Natural killer cell (primary cell): Measurements from ENCODE around the gene EBF3. TPM values are rescaled to one million over a fixed set of nuclear protein-coding genes. Genes with fewer than 3 reads are reported as not detected.

Experiments
- ATAC-seq, 3 donors: fragments of 150-1000 bp in 2 of 3; fragments of 200-7000 bp in 1 of 3; cut with Tn5 transposase; 1 replicate in 1 of 3; 2 replicates in 2 of 3; pipeline ENCODE4 v1.10.0; 2021; ENCODE audit warnings: mild to moderate bottlenecking in 2 of 3, moderate library complexity in 2 of 3
- DNase-seq, 2 donors: peaks; one replicate each; pipeline versions ENCODE4 v3.0.0 to v3.0.0-alpha.2; 2013 to 2021; ENCODE audit warnings: mixed read lengths in 1 of 2
- H3K27ac ChIP-seq: one replicate; pipeline ENCODE4 v1.5.1; 2013; ENCODE audit warnings: mild to moderate bottlenecking, low read length
- H3K27me3 ChIP-seq: one replicate; pipeline ENCODE4 v1.6.1; 2013; ENCODE audit warnings: low read length; ENCODE audit not compliant: control insufficient read depth, insufficient read depth
- H3K36me3 ChIP-seq: one replicate; pipeline ENCODE4 v1.6.1; 2013; ENCODE audit warnings: low read length; ENCODE audit not compliant: control insufficient read depth, insufficient read depth
- H3K4me1 ChIP-seq: one replicate; pipeline ENCODE4 v1.6.1; 2013; ENCODE audit warnings: low read length; ENCODE audit not compliant: control insufficient read depth, insufficient read depth
- H3K4me3 ChIP-seq: one replicate; pipeline ENCODE4 v1.5.1; 2013; ENCODE audit warnings: low read length
- H3K9me3 ChIP-seq: one replicate; pipeline ENCODE4 v1.6.1; 2013; ENCODE audit warnings: low read length; ENCODE audit not compliant: control insufficient read depth, insufficient read depth
- H3K27ac Mint-ChIP-seq, 2 donors: one replicate each; pipeline ENCODE4 v1.8.0; 2022; ENCODE audit warnings: mild to moderate bottlenecking in 2 of 2, mixed read lengths in 2 of 2, moderate library complexity in 1 of 2
- H3K27me3 Mint-ChIP-seq, 2 donors: one replicate each; pipeline ENCODE4 v1.8.0; 2022; ENCODE audit warnings: low read depth in 2 of 2, mixed read lengths in 2 of 2
- H3K36me3 Mint-ChIP-seq: one replicate; pipeline ENCODE4 v1.8.0; 2022; ENCODE audit warnings: mixed read lengths
- H3K4me1 Mint-ChIP-seq, 2 donors: one replicate each; pipeline ENCODE4 v1.8.0; 2022; ENCODE audit warnings: mixed read lengths in 2 of 2
- H3K4me3 Mint-ChIP-seq: one replicate; pipeline ENCODE4 v1.8.0; 2022; ENCODE audit warnings: mild to moderate bottlenecking, moderate library complexity, mixed read lengths
- H3K9me3 Mint-ChIP-seq, 2 donors: one replicate each; pipeline ENCODE4 v1.8.0; 2022; ENCODE audit warnings: mixed read lengths in 2 of 2
- CTCF ChIP-seq: fragments of 200-600 bp; IDR thresholded peaks from one replicate; pipeline ENCODE4 v1.8.0; 2022; ENCODE audit warnings: antibody characterized with exemption
- WGBS: methylation state at CpG from one replicate; pipeline ENCODE4 v1.1.7; 2013; ENCODE audit warnings: missing lambda C conversion rate; ENCODE audit not compliant: insufficient coverage; 5-methylcytosine and 5-hydroxymethylcytosine counted together
- intact Hi-C: fragments of 100-400 bp; cut with micrococcal nuclease; formaldehyde crosslinking; loops from one replicate; pipeline ENCODE4 v1.14.2; 2022
- total RNA-seq, 4 donors: library from RNA; stranded (reverse); fragments of 120-200 nt in 1 of 4; gene quantifications; one replicate each; pipeline versions ENCODE4 v1.2.3 to v1.2.4, GENCODE V29; 2013 to 2022

The EBF3 gene
- total RNA-seq, 3 donors from 2014 or later (not counting 1 experiment from before 2014, with no cell fraction given) = not detected

GRCh38 chr10:129799942-129800341 lies 164.1 kb downstream of the EBF3 start:
- H3K27ac Mint-ChIP-seq = no peak overlapping the region
- H3K4me1 ChIP-seq = no peaks in the 10 kb centered on the region
- 40% methylated on average over 1 of the region's 3 CpGs for WGBS

GRCh38 chr10:129796710-129797420 lies 167.2 kb downstream of the EBF3 start:
- H3K4me3 ChIP-seq = no peak overlapping the region
- H3K27me3 ChIP-seq = no peaks in the 10 kb centered on the region
- H3K27ac ChIP-seq = no peak overlapping the region
- no peak for TF ChIP-seq CTCF
- DNase-seq (no peak), ATAC-seq (peak in 1 of 3 donors; percentile 46)
- WGBS = 17% methylated on average over 13 of the region's 14 CpGs
- no peaks in the 10 kb centered on the region for H3K36me3 Mint-ChIP-seq
- intact Hi-C loops = no loop called here
- H3K9me3 Mint-ChIP-seq = peaks cover 0 to 3% of the 10 kb centered on the region in 2 donors
- peaks cover 13% of the 10 kb centered on the region for H3K9me3 ChIP-seq
- no peaks in the 10 kb centered on the region for H3K36me3 ChIP-seq
- H3K4me1 ChIP-seq = no peaks in the 10 kb centered on the region
- H3K4me3 Mint-ChIP-seq = no peak overlapping the region
- H3K4me1 Mint-ChIP-seq = peaks cover 5 to 13% of the 10 kb centered on the region in 2 donors
- H3K27ac Mint-ChIP-seq = no peak overlapping the region
- H3K27me3 Mint-ChIP-seq = peaks cover 0 to 17% of the 10 kb centered on the region in 2 donors

More at GRCh38 chr10:129799942-129800341, 164.1 kb downstream of the EBF3 start:
- H3K4me3 ChIP-seq = no peak overlapping the region
- no peaks in the 10 kb centered on the region for H3K36me3 ChIP-seq
- no peak for TF ChIP-seq CTCF
- no peak overlapping the region for H3K4me3 Mint-ChIP-seq
- DNase-seq = no peak
- ATAC-seq = no peak
- no peaks in the 10 kb centered on the region for H3K27me3 ChIP-seq
- intact Hi-C loops = no loop called here
- peaks cover 5 to 13% of the 10 kb centered on the region in 2 donors for H3K4me1 Mint-ChIP-seq
- peaks cover 12% of the 10 kb centered on the region for H3K36me3 Mint-ChIP-seq
- peaks cover 4 to 10% of the 10 kb centered on the region in 2 donors for H3K9me3 Mint-ChIP-seq
- no peak overlapping the region for H3K27ac ChIP-seq
- H3K9me3 ChIP-seq = peaks cover 5% of the 10 kb centered on the region
- H3K27me3 Mint-ChIP-seq = peaks cover 0 to 17% of the 10 kb centered on the region in 2 donors

GRCh38 chr10:129793996-129794395 lies 170.1 kb downstream of the EBF3 start:
- Histone ChIP-seq H3K4me3 (no peak overlapping the region), H3K9me3 (peaks cover 14% of the 10 kb centered on the region), H3K27ac (no peak overlapping the region), H3K27me3 (no peaks in the 10 kb centered on the region), H3K4me1 (no peaks in the 10 kb centered on the region), H3K36me3 (no peaks in the 10 kb centered on the region)
- Mint-ChIP-seq H3K27ac (no peak overlapping the region), H3K36me3 (no peaks in the 10 kb centered on the region), H3K4me1 (peaks cover 5 to 13% of the 10 kb centered on the region in 2 donors), H3K4me3 (no peak overlapping the region), H3K9me3 (peaks cover 0 to 3% of the 10 kb centered on the region in 2 donors), H3K27me3 (peaks cover 0 to 9% of the 10 kb centered on the region in 2 donors)
- DNase-seq = no peak
- intact Hi-C loops = no loop called here
- no peak for TF ChIP-seq CTCF
- no peak for ATAC-seq
- WGBS = 96% methylated on average over 22 of the region's 22 CpGs
